ENCODE measurements around the gene MATN1. TPM values are rescaled to one million over a fixed set of nuclear protein-coding genes. Genes with fewer than 3 reads are reported as not detected.

The MATN1 gene
- polyA plus RNA-seq, 3 donors: 0.07 TPM; not detected in 2

- Mint-ChIP-seq H3K27ac (no peak overlapping the region), H3K27me3 (ENCODE audit: low read depth in 3 of 3) (peaks cover 0 to 15% (median 6%) of the 10 kb centered on the region in 3 donors), H3K36me3 (no peaks in the 10 kb centered on the region), H3K4me1 (no peaks in the 10 kb centered on the region), H3K4me3 (no peak overlapping the region), H3K9me3 (no peaks in the 10 kb centered on the region)
- Histone ChIP-seq H3K27me3 (ENCODE audit: control insufficient read depth in 2 of 2, insufficient read depth in 2 of 2, low read length in 2 of 2) (no peaks in the 10 kb centered on the region), H3K4me1 (ENCODE audit: control insufficient read depth in 1 of 2, insufficient read depth in 2 of 2, low read length in 2 of 2) (no peaks in the 10 kb centered on the region), H3K27ac (ENCODE audit: low read depth in 1 of 2, low read length in 2 of 2) (no peak overlapping the region), H4K20me1 (ENCODE audit: insufficient read depth, low read length) (no peaks in the 10 kb centered on the region), H2AFZ (ENCODE audit: insufficient read depth, low read depth, low read length, poor library complexity, severe bottlenecking) (no peak overlapping the region), H3K9ac (ENCODE audit: insufficient read depth, low read length, poor library complexity, severe bottlenecking) (no peak overlapping the region), H3K4me3 (replicated peaks in 1 of 3; ENCODE audit: low read depth in 2 of 3, low read length in 3 of 3) (no peak overlapping the region), H3K79me2 (ENCODE audit: insufficient read depth, low read length) (no peaks in the 10 kb centered on the region), H3K36me3 (replicated peaks in 1 of 2; ENCODE audit: control insufficient read depth in 1 of 2, insufficient read depth in 2 of 2, low read length in 2 of 2) (no peaks in the 10 kb centered on the region), H3K9me3 (replicated peaks in 1 of 2; ENCODE audit: control insufficient read depth in 1 of 2, insufficient read depth in 1 of 2, low read length in 2 of 2) (no peaks in the 10 kb centered on the region), H3K4me2 (replicated peaks; ENCODE audit: extremely low read depth, low read length, poor library complexity, severe bottlenecking) (no peak overlapping the region)
- WGBS (ENCODE audit: insufficient coverage): no CpG with 5 or more reads among the region's 4 CpGs
- DNase-seq: no peak
- intact Hi-C loops (cut with micrococcal nuclease): loop anchor here in 1 of 2 donors (10.0 kb wide), 2 partner anchors 909 to 1009 kb away; no protein-coding TSS in a partner anchor
- TF ChIP-seq CTCF (IDR thresholded peaks at IDR 0.05): no peak
These were observed 19.1 kb downstream of the MATN1 start for GRCh38 chr1:30704271-30704670.

- H3K9me3 ChIP-seq (replicated peaks in 1 of 2; ENCODE audit: control insufficient read depth in 1 of 2, insufficient read depth in 1 of 2, low read length in 2 of 2): no peaks in the 10 kb centered on the region
- TF ChIP-seq CTCF (IDR thresholded peaks at IDR 0.05): no peak
- no peaks in the 10 kb centered on the region for H3K4me1 Mint-ChIP-seq
- no peaks in the 10 kb centered on the region for H4K20me1 ChIP-seq (ENCODE audit: insufficient read depth, low read length)
- no peaks in the 10 kb centered on the region for H3K79me2 ChIP-seq (ENCODE audit: insufficient read depth, low read length)
- H3K4me1 ChIP-seq (ENCODE audit: control insufficient read depth in 1 of 2, insufficient read depth in 2 of 2, low read length in 2 of 2): no peaks in the 10 kb centered on the region
- H3K9me3 Mint-ChIP-seq: no peaks in the 10 kb centered on the region
- H3K27ac ChIP-seq (ENCODE audit: low read depth in 1 of 2, low read length in 2 of 2): no peak overlapping the region
- no peak overlapping the region for H3K9ac ChIP-seq (ENCODE audit: insufficient read depth, low read length, poor library complexity, severe bottlenecking)
- H3K4me2 ChIP-seq (replicated peaks; ENCODE audit: extremely low read depth, low read length, poor library complexity, severe bottlenecking): no peak overlapping the region
- H3K36me3 Mint-ChIP-seq: no peaks in the 10 kb centered on the region
- H3K27me3 ChIP-seq (ENCODE audit: control insufficient read depth in 2 of 2, insufficient read depth in 2 of 2, low read length in 2 of 2): no peaks in the 10 kb centered on the region
- no peak overlapping the region for H2AFZ ChIP-seq (ENCODE audit: insufficient read depth, low read depth, low read length, poor library complexity, severe bottlenecking)
- H3K36me3 ChIP-seq (replicated peaks in 1 of 2; ENCODE audit: control insufficient read depth in 1 of 2, insufficient read depth in 2 of 2, low read length in 2 of 2): no peaks in the 10 kb centered on the region
- no peak overlapping the region for H3K4me3 ChIP-seq (replicated peaks in 1 of 3; ENCODE audit: low read depth in 2 of 3, low read length in 3 of 3)
- intact Hi-C loops (cut with micrococcal nuclease): loop anchor here in 1 of 2 donors (10.0 kb wide), 2 partner anchors 908 to 1008 kb away; no protein-coding TSS in a partner anchor
- no peak overlapping the region for H3K27ac Mint-ChIP-seq
- DNase-seq: no peak
- peaks cover 0 to 8% (median 3%) of the 10 kb centered on the region in 3 donors for H3K27me3 Mint-ChIP-seq (ENCODE audit: low read depth in 3 of 3)
- H3K4me3 Mint-ChIP-seq: no peak overlapping the region
These were observed 20.6 kb downstream of the MATN1 start for GRCh38 chr1:30702823-30703222.

Measured in CD14-positive monocyte (primary cell).